K562 (cell line): ENCODE data around the gene CCDC34. TPM values are rescaled to one million over a fixed set of nuclear protein-coding genes. Genes with fewer than 3 reads are reported as not detected.

Experiments
- ARHGAP35 ChIP-seq: fragments of 450-650 bp; IDR thresholded peaks from 2 replicates; pipeline ENCODE4 v1.6.1; 2018; ENCODE audit not compliant: partially characterized antibody
- CBX8 ChIP-seq: fragments of 200-600 bp; sonication (generic); IDR thresholded peaks from 2 replicates; pipeline ENCODE4 v1.6.1; 2012; ENCODE audit warnings: borderline replicate concordance, mixed run types, low read depth, mild to moderate bottlenecking, moderate library complexity, mixed read lengths, low read length, control low read depth, inconsistent platforms; ENCODE audit not compliant: poor library complexity, severe bottlenecking; ENCODE audit errors: extremely low read depth
- CTCFL ChIP-seq: IDR thresholded peaks from 2 replicates; pipeline ENCODE4 v1.6.1; 2011; ENCODE audit warnings: borderline replicate concordance, low read depth, mild to moderate bottlenecking, moderate library complexity, low read length; ENCODE audit not compliant: insufficient read depth, poor library complexity, severe bottlenecking
- E2F4 ChIP-seq: sonication (generic); formaldehyde crosslinking; IDR thresholded peaks from 2 replicates; pipeline ENCODE4 v1.8.0; 2022; ENCODE audit warnings: mild to moderate bottlenecking, low read depth, missing genetic modification reagents
- E2F6 ChIP-seq, 2 experiments: IDR thresholded peaks; 2 replicates each; pipeline ENCODE4 v1.6.1; 2011; ENCODE audit warnings: borderline replicate concordance in 1 of 2, control low read depth in 1 of 2, low read depth in 1 of 2, low read length in 1 of 2, mild to moderate bottlenecking in 1 of 2, mixed read lengths in 1 of 2, moderate library complexity in 1 of 2; ENCODE audit not compliant: insufficient read depth in 1 of 2, insufficient read length in 1 of 2, poor library complexity in 1 of 2, severe bottlenecking in 1 of 2; ENCODE audit errors: extremely low read depth in 1 of 2
- FOXA3 ChIP-seq, 2 experiments: fragments of 450-650 bp in 1 of 2; sonication (generic) in 1 of 2; formaldehyde crosslinking; IDR thresholded peaks in 1 of 2; conservative IDR thresholded peaks in 1 of 2; 2 replicates each; pipeline versions ENCODE4 v1.4.0 to v1.8.0; 2020 to 2022; ENCODE audit warnings: mild to moderate bottlenecking in 2 of 2, missing genetic modification reagents in 1 of 2
- GTF2B ChIP-seq: IDR thresholded peaks from 2 replicates; pipeline ENCODE4 v1.6.1; 2011; ENCODE audit not compliant: insufficient read length; ENCODE audit errors: extremely low read depth
- GTF3C2 ChIP-seq: IDR thresholded peaks from 3 replicates; pipeline ENCODE4 v1.6.1; 2011; ENCODE audit warnings: borderline replicate concordance, mild to moderate bottlenecking, moderate library complexity; ENCODE audit not compliant: insufficient read length; ENCODE audit errors: extremely low read depth
- HDAC1 ChIP-seq, 2 experiments: fragments of 450-650 bp; IDR thresholded peaks; 2 replicates each; pipeline ENCODE4 v1.6.1; 2016 to 2017; ENCODE audit warnings: inconsistent platforms in 1 of 2, mild to moderate bottlenecking in 1 of 2, moderate library complexity in 1 of 2
- KLF16 ChIP-seq: IDR thresholded peaks from 2 replicates; pipeline ENCODE4 v1.6.1; 2016; ENCODE audit warnings: antibody characterized with exemption
- NCOA1 ChIP-seq: fragments of 450-650 bp; IDR thresholded peaks from 2 replicates; pipeline ENCODE4 v1.6.1; 2016; ENCODE audit warnings: low read depth
- NFIC ChIP-seq: fragments of 450-650 bp; IDR thresholded peaks from 2 replicates; pipeline ENCODE4 v1.6.1; 2017; ENCODE audit warnings: mild to moderate bottlenecking, inconsistent platforms
- NR2C2 ChIP-seq, 2 experiments: fragments of 200-800 bp in 1 of 2; sonication (Bioruptor generic) in 1 of 2; sonication (generic) in 1 of 2; formaldehyde crosslinking in 1 of 2; IDR thresholded peaks; 2 replicates each; pipeline versions ENCODE4 v1.6.1 to v1.8.0; 2016 to 2022; ENCODE audit warnings: mild to moderate bottlenecking in 1 of 2, missing compliant biosample characterization in 1 of 2, missing genetic modification characterization in 1 of 2, missing genetic modification reagents in 1 of 2
- PHF20 ChIP-seq: fragments of 450-650 bp; IDR thresholded peaks from 2 replicates; pipeline ENCODE4 v1.6.1; 2018; ENCODE audit not compliant: partially characterized antibody
- ZNF445 ChIP-seq: fragments of 250-450 bp; sonication (Bioruptor Pico); IDR thresholded peaks from 2 replicates; pipeline ENCODE4 v1.4.0; 2020; ENCODE audit warnings: low read depth, mild to moderate bottlenecking, moderate library complexity
- polyA plus RNA-seq, 8 experiments: library from polyadenylated mRNA; depleted of rRNA in 4 of 8; stranded (reverse) in 5 of 8; unstranded in 3 of 8; fragments of >200 nt; fragmentation: Nextera tagmentation in 2 of 8; fragmentation: Illumina TruSeq in 1 of 8; extraction: Ambion mirVana in 2 of 8; extraction: Trizol in 1 of 8; gene quantifications; 2 replicates each; pipeline versions ENCODE4 v1.2.1 to v1.2.3, GENCODE V29; 2011 to 2014; ENCODE audit warnings: inconsistent platforms in 1 of 8, missing spikeins in 1 of 8
- total RNA-seq, 7 experiments: library from RNA; depleted of rRNA in 6 of 7; stranded (reverse); fragments of >200 nt in 6 of 7; fragmentation: Illumina TruSeq in 2 of 7; extraction: Trizol in 2 of 7; gene quantifications; 2 replicates each; pipeline versions ENCODE4 v1.2.1 to v1.2.3, GENCODE V29; 2011 to 2021; ENCODE audit warnings: low replicate concordance in 1 of 7

Gene CCDC34
- total and polyA plus RNA-seq, 9 of the 15 experiments (the other 6 are each of a cell fraction or from before 2014, with no cell fraction given), result 6.2 to 42.0 (median 15.7) TPM

GRCh38 chr11:27362749-27363575 lies at the start of gene CCDC34 (continued):
- no peak for TF ChIP-seq NR2C2 (CRISPR knock-in tag; IDR thresholded peaks at IDR 0.05)
- TF ChIP-seq NR2C2 (tag; IDR thresholded peaks at IDR 0.05), result no peak
- TF ChIP-seq E2F4, result peak; percentile 94
- no peak for TF ChIP-seq GTF3C2
- peak; percentile 53 to 66 for TF ChIP-seq E2F6 (IDR thresholded peaks at IDR 0.05; ENCODE audit: borderline replicate concordance in 1 of 2, extremely low read depth in 1 of 2, insufficient read depth in 1 of 2, insufficient read length in 1 of 2, low read depth in 1 of 2, low read length in 1 of 2, poor library complexity in 1 of 2, severe bottlenecking in 1 of 2)
- TF ChIP-seq HDAC1 (IDR thresholded peaks at IDR 0.05), result peak in 1 of 2 experiments; percentile 96; a peak in 3 of 4 replicates
- no peak for TF ChIP-seq FOXA3 (CRISPR knock-in tag; conservative IDR thresholded peaks at IDR 0.05 in 1 of 2, IDR thresholded peaks at IDR 0.05 in 1 of 2)
- TF ChIP-seq KLF16, result no peak
- TF ChIP-seq PHF20, result no peak
- TF ChIP-seq CTCFL, result no peak
- TF ChIP-seq CBX8, result no peak
- TF ChIP-seq NFIC, result peak; percentile 14; the same call in 1 of the 2 replicates
- no peak for TF ChIP-seq ZNF445 (CRISPR knock-in tag)
- TF ChIP-seq ARHGAP35, result no peak
- TF ChIP-seq GTF2B, result no peak
- TF ChIP-seq NCOA1, result no peak
